ENCODE results near the gene HLA-DQA1. TPM values are rescaled to one million over a fixed set of nuclear protein-coding genes. Genes with fewer than 3 reads are reported as not detected.

The HLA-DQA1 gene
- total RNA-seq, 1 experiment from 2014 or later = 0.22 TPM

DNA sequence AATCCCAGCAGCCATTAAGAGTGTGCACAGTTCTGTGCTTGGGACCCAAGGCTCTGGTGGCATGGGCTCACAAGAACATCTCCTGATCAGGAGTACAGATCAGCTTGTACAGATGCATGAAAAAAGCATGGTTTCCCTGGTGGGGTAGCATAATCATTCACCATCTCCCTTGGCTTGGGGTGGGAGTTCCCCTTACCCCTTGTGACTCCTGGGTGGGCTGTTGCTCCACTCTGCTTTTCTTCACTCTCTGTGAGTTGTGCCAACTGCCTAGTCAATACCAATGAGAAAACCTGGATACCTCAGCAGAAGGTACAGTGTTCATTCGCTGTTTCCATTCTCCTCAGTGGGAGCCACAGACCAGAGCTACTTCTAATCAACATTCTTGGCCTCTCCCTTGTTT is 42.8 kb downstream of the HLA-DQA1 start:
- DNase-seq (ENCODE audit: low spot score) = no peak
- Mint-ChIP-seq H3K4me3 (no peak overlapping the region), H3K27me3 (ENCODE audit: low read depth) (no peaks in the 10 kb centered on the region; the same call in 1 of the 2 replicates), H3K4me1 (peaks cover 6% of the 10 kb centered on the region; the same call in 1 of the 2 replicates), H3K9me3 (peaks cover 4% of the 10 kb centered on the region; the same call in 1 of the 2 replicates), H3K36me3 (no peaks in the 10 kb centered on the region), H3K27ac (no peak overlapping the region)
- ChIA-PET CTCF (no interaction called here), POLR2A (no interaction called here)
- ATAC-seq = no peak
- TF ChIP-seq, protein P1, sequence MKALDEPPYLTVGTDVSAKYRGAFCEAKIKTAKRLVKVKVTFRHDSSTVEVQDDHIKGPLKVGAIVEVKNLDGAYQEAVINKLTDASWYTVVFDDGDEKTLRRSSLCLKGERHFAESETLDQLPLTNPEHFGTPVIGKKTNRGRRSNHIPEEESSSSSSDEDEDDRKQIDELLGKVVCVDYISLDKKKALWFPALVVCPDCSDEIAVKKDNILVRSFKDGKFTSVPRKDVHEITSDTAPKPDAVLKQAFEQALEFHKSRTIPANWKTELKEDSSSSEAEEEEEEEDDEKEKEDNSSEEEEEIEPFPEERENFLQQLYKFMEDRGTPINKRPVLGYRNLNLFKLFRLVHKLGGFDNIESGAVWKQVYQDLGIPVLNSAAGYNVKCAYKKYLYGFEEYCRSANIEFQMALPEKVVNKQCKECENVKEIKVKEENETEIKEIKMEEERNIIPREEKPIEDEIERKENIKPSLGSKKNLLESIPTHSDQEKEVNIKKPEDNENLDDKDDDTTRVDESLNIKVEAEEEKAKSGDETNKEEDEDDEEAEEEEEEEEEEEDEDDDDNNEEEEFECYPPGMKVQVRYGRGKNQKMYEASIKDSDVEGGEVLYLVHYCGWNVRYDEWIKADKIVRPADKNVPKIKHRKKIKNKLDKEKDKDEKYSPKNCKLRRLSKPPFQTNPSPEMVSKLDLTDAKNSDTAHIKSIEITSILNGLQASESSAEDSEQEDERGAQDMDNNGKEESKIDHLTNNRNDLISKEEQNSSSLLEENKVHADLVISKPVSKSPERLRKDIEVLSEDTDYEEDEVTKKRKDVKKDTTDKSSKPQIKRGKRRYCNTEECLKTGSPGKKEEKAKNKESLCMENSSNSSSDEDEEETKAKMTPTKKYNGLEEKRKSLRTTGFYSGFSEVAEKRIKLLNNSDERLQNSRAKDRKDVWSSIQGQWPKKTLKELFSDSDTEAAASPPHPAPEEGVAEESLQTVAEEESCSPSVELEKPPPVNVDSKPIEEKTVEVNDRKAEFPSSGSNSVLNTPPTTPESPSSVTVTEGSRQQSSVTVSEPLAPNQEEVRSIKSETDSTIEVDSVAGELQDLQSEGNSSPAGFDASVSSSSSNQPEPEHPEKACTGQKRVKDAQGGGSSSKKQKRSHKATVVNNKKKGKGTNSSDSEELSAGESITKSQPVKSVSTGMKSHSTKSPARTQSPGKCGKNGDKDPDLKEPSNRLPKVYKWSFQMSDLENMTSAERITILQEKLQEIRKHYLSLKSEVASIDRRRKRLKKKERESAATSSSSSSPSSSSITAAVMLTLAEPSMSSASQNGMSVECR (CRISPR knock-in tag; IDR thresholded peaks at IDR 0.05; ENCODE audit: borderline replicate concordance) = no peak

DNA sequence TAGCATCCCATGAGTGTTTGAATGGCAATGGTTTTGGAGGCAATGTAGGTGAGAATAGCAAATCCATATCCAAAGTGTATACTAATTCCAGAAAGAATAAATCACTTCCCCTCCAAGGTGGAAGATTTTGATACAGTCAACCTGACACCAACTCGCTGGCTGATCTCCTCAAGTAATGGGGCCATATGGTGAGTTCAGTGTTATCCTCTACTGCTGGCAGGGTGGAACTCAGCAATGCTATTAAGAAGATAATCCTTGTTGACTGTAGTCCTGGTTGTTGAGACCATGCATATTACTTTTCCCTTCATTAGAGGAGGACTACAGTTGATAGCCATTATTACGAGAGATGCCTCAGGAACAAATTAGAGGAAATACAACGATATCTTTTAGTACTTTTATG is 47.0 kb downstream of the HLA-DQA1 start:
- Mint-ChIP-seq H3K27me3 (ENCODE audit: low read depth) (no peaks in the 10 kb centered on the region; the same call in 1 of the 2 replicates), H3K4me3 (no peak overlapping the region), H3K27ac (no peak overlapping the region), H3K9me3 (no peaks in the 10 kb centered on the region), H3K4me1 (peaks cover 6% of the 10 kb centered on the region; the same call in 1 of the 2 replicates), H3K36me3 (no peaks in the 10 kb centered on the region)
- ChIA-PET CTCF (no interaction called here), POLR2A (no interaction called here)
- TF ChIP-seq SMAD3 (CRISPR knock-in tag; IDR thresholded peaks at IDR 0.05; ENCODE audit: borderline replicate concordance) = no peak
- ATAC-seq (no peak), DNase-seq (ENCODE audit: low spot score) (no peak)

DNA sequence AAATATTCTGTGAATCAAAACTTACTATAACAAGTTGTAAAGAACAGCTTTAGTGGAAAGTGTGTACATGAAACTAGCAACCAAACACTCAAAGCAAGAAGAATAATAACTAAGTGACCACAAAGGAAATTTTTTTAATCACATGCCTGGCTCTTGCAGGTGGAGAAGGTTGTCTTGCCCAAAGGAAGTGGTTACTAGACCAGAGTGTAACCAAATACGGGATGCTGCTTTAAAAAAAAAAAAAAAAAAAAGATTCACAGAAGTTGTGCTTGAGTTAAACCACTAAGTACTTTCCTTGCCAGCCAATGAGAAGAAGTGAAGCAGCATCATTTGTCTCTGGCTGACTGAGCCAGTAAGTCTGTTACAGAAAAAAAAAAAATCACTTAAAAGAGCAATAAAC is 48.4 kb downstream of the HLA-DQA1 start:
- no peak overlapping the region for H3K4me3 Mint-ChIP-seq
- ATAC-seq (no peak), DNase-seq (ENCODE audit: low spot score) (no peak)
- POLR2A ChIA-PET = no interaction called here
- no peak for TF ChIP-seq ZNF396 (CRISPR knock-in tag; IDR thresholded peaks at IDR 0.05; ENCODE audit: borderline replicate concordance)
- CTCF ChIA-PET = no interaction called here
- no peaks in the 10 kb centered on the region for H3K36me3 Mint-ChIP-seq
- no peak overlapping the region for H3K27ac Mint-ChIP-seq
- H3K9me3 Mint-ChIP-seq = no peaks in the 10 kb centered on the region
- no peaks in the 10 kb centered on the region; the same call in 1 of the 2 replicates for H3K27me3 Mint-ChIP-seq (ENCODE audit: low read depth)
- H3K4me1 Mint-ChIP-seq = no peaks in the 10 kb centered on the region

DNA sequence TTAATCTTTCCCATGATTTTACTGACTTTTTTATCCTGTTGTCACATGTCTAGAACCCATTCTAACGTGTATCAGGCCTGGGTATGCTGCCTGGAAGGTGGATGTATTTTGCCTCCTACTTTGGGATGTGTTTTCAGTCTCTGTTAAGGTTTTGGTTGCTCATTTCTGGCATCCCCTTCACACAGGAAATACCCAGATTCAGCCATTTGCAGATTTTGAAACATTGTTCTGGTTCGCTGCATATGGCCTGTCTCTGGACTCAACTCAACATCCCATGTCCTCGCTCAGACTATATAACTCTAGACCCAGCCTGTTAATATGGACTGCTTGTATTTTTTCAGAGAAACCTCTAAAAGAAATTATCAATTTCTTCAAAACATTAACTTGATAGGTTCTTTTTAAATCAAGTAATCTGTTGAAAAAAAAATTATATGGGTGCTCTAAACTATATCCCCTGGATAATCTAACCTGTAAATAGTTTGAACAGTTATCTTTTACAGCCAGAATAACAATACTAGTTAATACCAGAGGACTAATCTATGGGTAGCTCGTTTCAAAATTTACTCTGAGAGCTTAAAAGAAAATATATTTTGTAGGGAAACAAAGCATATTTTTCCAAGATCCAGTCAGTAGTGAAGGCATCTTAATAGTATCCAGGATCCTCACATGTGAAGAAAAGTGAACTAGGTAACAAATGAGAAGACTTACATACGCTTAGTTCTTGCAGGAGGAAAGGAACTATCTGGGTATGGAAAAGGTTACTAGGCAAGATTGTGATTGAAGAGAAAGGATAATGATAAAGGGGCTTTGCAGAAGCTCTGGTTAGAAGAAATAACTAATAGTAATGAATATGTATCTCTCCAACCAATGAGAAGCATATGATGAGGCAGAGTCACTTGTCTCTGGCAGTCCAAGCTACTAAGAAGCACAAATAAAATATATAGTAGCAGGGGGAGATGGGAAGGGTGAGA is 52.6 kb downstream of the HLA-DQA1 start:
- TF ChIP-seq, protein P2, sequence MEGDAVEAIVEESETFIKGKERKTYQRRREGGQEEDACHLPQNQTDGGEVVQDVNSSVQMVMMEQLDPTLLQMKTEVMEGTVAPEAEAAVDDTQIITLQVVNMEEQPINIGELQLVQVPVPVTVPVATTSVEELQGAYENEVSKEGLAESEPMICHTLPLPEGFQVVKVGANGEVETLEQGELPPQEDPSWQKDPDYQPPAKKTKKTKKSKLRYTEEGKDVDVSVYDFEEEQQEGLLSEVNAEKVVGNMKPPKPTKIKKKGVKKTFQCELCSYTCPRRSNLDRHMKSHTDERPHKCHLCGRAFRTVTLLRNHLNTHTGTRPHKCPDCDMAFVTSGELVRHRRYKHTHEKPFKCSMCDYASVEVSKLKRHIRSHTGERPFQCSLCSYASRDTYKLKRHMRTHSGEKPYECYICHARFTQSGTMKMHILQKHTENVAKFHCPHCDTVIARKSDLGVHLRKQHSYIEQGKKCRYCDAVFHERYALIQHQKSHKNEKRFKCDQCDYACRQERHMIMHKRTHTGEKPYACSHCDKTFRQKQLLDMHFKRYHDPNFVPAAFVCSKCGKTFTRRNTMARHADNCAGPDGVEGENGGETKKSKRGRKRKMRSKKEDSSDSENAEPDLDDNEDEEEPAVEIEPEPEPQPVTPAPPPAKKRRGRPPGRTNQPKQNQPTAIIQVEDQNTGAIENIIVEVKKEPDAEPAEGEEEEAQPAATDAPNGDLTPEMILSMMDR (IDR thresholded peaks at IDR 0.05) = no peak
- peak; percentile 21; the same call in 1 of the 2 replicates for TF ChIP-seq NFYB (CRISPR knock-in tag; conservative IDR thresholded peaks at IDR 0.05; ENCODE audit: low read depth)

DNA sequence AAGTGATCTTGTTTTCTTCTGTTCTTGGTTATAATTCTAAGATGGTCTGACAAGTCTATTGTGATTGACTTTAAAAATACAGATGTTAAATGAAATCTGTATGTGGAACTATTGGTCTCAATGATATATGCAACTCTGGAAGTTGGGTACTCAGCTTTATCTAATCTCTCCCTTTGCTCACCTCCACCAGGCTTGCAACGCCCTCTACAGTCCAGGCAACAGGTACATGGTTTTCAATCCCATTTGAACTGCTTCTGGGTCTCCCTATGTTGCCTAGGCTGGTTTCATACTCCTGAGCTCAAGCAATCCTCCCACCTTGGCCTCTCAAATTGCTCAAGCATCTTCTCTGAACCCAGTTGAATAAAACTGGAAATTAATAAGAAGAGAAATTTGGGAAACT is 54.8 kb downstream of the HLA-DQA1 start:
- no peaks in the 10 kb centered on the region for H3K36me3 Mint-ChIP-seq
- POLR2A ChIA-PET = no interaction called here
- no peak overlapping the region for H3K27ac Mint-ChIP-seq
- H3K4me3 Mint-ChIP-seq = no peak overlapping the region
- no peaks in the 10 kb centered on the region for H3K4me1 Mint-ChIP-seq
- CTCF ChIA-PET = interaction anchor here (0.7 to 1.4 kb wide), 9 partner anchors 8 to 285 kb away, joined by 3 to 7 read pairs (median 4); partner anchors contain the start of gene BTNL2
- ATAC-seq (peak; percentile 75), DNase-seq (ENCODE audit: low spot score) (no peak)
- peaks cover 14% of the 10 kb centered on the region for H3K9me3 Mint-ChIP-seq
- H3K27me3 Mint-ChIP-seq (ENCODE audit: low read depth) = peaks cover 5% of the 10 kb centered on the region
- no peak for TF ChIP-seq CREM (CRISPR knock-in tag; IDR thresholded peaks at IDR 0.05)
- TF ChIP-seq TP53 (CRISPR knock-in tag; IDR thresholded peaks at IDR 0.05) = no peak
- no peak for TF ChIP-seq MXD4 (CRISPR knock-in tag; IDR thresholded peaks at IDR 0.05; ENCODE audit: borderline replicate concordance)
- TF ChIP-seq, protein P3, sequence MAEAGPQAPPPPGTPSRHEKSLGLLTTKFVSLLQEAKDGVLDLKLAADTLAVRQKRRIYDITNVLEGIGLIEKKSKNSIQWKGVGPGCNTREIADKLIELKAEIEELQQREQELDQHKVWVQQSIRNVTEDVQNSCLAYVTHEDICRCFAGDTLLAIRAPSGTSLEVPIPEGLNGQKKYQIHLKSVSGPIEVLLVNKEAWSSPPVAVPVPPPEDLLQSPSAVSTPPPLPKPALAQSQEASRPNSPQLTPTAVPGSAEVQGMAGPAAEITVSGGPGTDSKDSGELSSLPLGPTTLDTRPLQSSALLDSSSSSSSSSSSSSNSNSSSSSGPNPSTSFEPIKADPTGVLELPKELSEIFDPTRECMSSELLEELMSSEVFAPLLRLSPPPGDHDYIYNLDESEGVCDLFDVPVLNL (CRISPR knock-in tag; IDR thresholded peaks at IDR 0.05; ENCODE audit: borderline replicate concordance, low read depth) = no peak
- no peak for TF ChIP-seq RORB (CRISPR knock-in tag; IDR thresholded peaks at IDR 0.05)
- TF ChIP-seq, protein P4, sequence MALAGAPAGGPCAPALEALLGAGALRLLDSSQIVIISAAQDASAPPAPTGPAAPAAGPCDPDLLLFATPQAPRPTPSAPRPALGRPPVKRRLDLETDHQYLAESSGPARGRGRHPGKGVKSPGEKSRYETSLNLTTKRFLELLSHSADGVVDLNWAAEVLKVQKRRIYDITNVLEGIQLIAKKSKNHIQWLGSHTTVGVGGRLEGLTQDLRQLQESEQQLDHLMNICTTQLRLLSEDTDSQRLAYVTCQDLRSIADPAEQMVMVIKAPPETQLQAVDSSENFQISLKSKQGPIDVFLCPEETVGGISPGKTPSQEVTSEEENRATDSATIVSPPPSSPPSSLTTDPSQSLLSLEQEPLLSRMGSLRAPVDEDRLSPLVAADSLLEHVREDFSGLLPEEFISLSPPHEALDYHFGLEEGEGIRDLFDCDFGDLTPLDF (CRISPR knock-in tag; IDR thresholded peaks at IDR 0.05) = no peak

More for the DNA sequence above, 52.6 kb downstream of the HLA-DQA1 start:
- Mint-ChIP-seq H3K4me1 (no peaks in the 10 kb centered on the region), H3K36me3 (no peaks in the 10 kb centered on the region), H3K27ac (no peak overlapping the region), H3K27me3 (ENCODE audit: low read depth) (no peaks in the 10 kb centered on the region; the same call in 1 of the 2 replicates), H3K9me3 (peaks cover 8% of the 10 kb centered on the region), H3K4me3 (no peak overlapping the region)
- no peak for DNase-seq (ENCODE audit: low spot score)
- POLR2A ChIA-PET = interaction anchor here (0.6 kb wide), 1 partner anchor 1180 kb away, joined by 4 read pairs; no protein-coding TSS in a partner anchor
- ATAC-seq = no peak
- CTCF ChIA-PET = interaction anchor here (0.9 to 2.2 kb wide), 2 partner anchors 10 to 277 kb away, joined by 3 to 7 read pairs; no protein-coding TSS in a partner anchor

All from WTC11 (cell line).